Neural cell (in vitro differentiated cells): ENCODE measurements around the gene KIRREL2. TPM values are rescaled to one million over a fixed set of nuclear protein-coding genes. Genes with fewer than 3 reads are reported as not detected.
"Not testable (repeated sequence)": the region's sequence is repeated elsewhere in the genome, so short reads cannot be mapped to it uniquely, and the experiment has no call there.

Experiments
- H2AFZ ChIP-seq: fragments of 200-600, 300-800 bp; sonication (generic), shearing (Covaris generic); 2 replicates; pipeline ENCODE4 v1.6.0; 2014; ENCODE audit warnings: low read depth, mild to moderate bottlenecking, antibody characterized with exemption, low read length, moderate library complexity
- H3F3A ChIP-seq: fragments of 200-600 bp; shearing (Covaris generic); 2 replicates; pipeline ENCODE4 v1.6.1; 2016; ENCODE audit warnings: mild to moderate bottlenecking, moderate library complexity, mixed read lengths, antibody characterized with exemption, low read length; ENCODE audit not compliant: insufficient read depth, poor library complexity, severe bottlenecking
- H3K27ac ChIP-seq: fragments of 200-600, 300-800 bp; sonication (generic), shearing (Covaris generic); 2 replicates; pipeline ENCODE4 v1.5.1; 2014; ENCODE audit warnings: mild to moderate bottlenecking, low read length, moderate library complexity
- H3K27me3 ChIP-seq: fragments of 300-800, 200-600 bp; sonication (generic), shearing (Covaris generic); 2 replicates; pipeline ENCODE4 v1.6.0; 2014; ENCODE audit warnings: mild to moderate bottlenecking, low read depth, low read length, moderate library complexity; ENCODE audit not compliant: insufficient read depth
- H3K36me3 ChIP-seq: fragments of 300-800, 200-600 bp; sonication (generic), shearing (Covaris generic); 2 replicates; pipeline ENCODE4 v1.5.1; 2014; ENCODE audit warnings: mild to moderate bottlenecking, antibody characterized with exemption, low read length, moderate library complexity; ENCODE audit not compliant: insufficient read depth
- H3K4me2 ChIP-seq: fragments of 300-800, 200-600 bp; sonication (generic), shearing (Covaris generic); 2 replicates; pipeline ENCODE4 v1.6.0; 2014; ENCODE audit warnings: mild to moderate bottlenecking, low read length
- H3K4me3 ChIP-seq: fragments of 300-800, 200-600 bp; sonication (generic), shearing (Covaris generic); 2 replicates; pipeline ENCODE4 v1.5.1; 2014; ENCODE audit warnings: mild to moderate bottlenecking, low read length, moderate library complexity
- H3K79me2 ChIP-seq: fragments of 200-600 bp; shearing (Covaris generic); replicated peaks from 2 replicates; pipeline ENCODE4 v1.6.0; 2014; ENCODE audit warnings: mild to moderate bottlenecking, low read length, moderate library complexity; ENCODE audit not compliant: insufficient read depth
- H3K9ac ChIP-seq: fragments of 300-800, 200-600 bp; sonication (generic), shearing (Covaris generic); 2 replicates; pipeline ENCODE4 v1.6.1; 2016; ENCODE audit warnings: mild to moderate bottlenecking, low read length, mixed read lengths
- H3K9me2 ChIP-seq: fragments of 200-600 bp; shearing (Covaris generic); 2 replicates; pipeline ENCODE4 v1.6.1; 2016; ENCODE audit warnings: mild to moderate bottlenecking, low read length, mixed read lengths; ENCODE audit not compliant: insufficient read depth
- H3K9me3 ChIP-seq: fragments of 200-600, 300-800 bp; sonication (generic), shearing (Covaris generic); 2 replicates; pipeline ENCODE4 v1.6.1; 2016; ENCODE audit warnings: mild to moderate bottlenecking, mixed run types, low read length, moderate library complexity, mixed read lengths
- H4K20me1 ChIP-seq: fragments of 200-600 bp; shearing (Covaris generic); 2 replicates; pipeline ENCODE4 v1.6.1; 2016; ENCODE audit warnings: mild to moderate bottlenecking, mixed run types; ENCODE audit not compliant: insufficient read depth
- CTCF ChIP-seq: fragments of 450-650 bp; IDR thresholded peaks from 2 replicates; pipeline ENCODE4 v1.5.1; 2014; ENCODE audit warnings: antibody characterized with exemption, mild to moderate bottlenecking, moderate library complexity; ENCODE audit not compliant: poor library complexity, severe bottlenecking
- EZH2 ChIP-seq: fragments of 200-600, 300-800 bp; shearing (Covaris generic), sonication (generic); IDR thresholded peaks from 2 replicates; pipeline ENCODE4 v1.6.1; 2014; ENCODE audit warnings: antibody characterized with exemption, low read length, borderline replicate concordance, mild to moderate bottlenecking; ENCODE audit not compliant: insufficient read depth, poor library complexity, severe bottlenecking
- MXI1 ChIP-seq: fragments of 450-650 bp; conservative IDR thresholded peaks from 2 replicates; pipeline ENCODE4 v1.6.1; 2014; ENCODE audit warnings: antibody characterized with exemption, mild to moderate bottlenecking; ENCODE audit not compliant: poor library complexity, severe bottlenecking
- POLR2AphosphoS5 ChIP-seq: IDR thresholded peaks from 2 replicates; pipeline ENCODE4 v1.6.1; 2012
- RAD21 ChIP-seq: fragments of 450-650 bp; conservative IDR thresholded peaks from 2 replicates; pipeline ENCODE4 v1.6.1; 2014; ENCODE audit warnings: antibody characterized with exemption, mild to moderate bottlenecking, moderate library complexity
- SMC3 ChIP-seq: fragments of 450-650 bp; conservative IDR thresholded peaks from 2 replicates; pipeline ENCODE4 v1.6.1; 2014; ENCODE audit warnings: antibody characterized with exemption, mild to moderate bottlenecking, moderate library complexity; ENCODE audit not compliant: poor library complexity
- polyA plus RNA-seq: library from polyadenylated mRNA; depleted of rRNA; stranded (reverse); fragments of >200 nt; gene quantifications from 2 replicates; pipeline ENCODE4 v1.2.3, GENCODE V29; 2014
- TF ChIP-seq, protein P1 (sequence below): IDR thresholded peaks from 2 replicates; pipeline ENCODE4 v1.6.1; 2012; ENCODE audit warnings: borderline replicate concordance

Gene KIRREL2
- polyA plus RNA-seq, 1 donor from 2014 or later: 0.79 TPM

GRCh38 chr19:35832054-35832453, 24.7 kb upstream of the KIRREL2 start:
- no peaks in the 10 kb centered on the region for H3K36me3 ChIP-seq
- no peaks in the 10 kb centered on the region for H3F3A ChIP-seq
- no peak overlapping the region for H3K4me3 ChIP-seq
- no peak overlapping the region for H2AFZ ChIP-seq
- H3K9ac ChIP-seq: no peak overlapping the region
- H4K20me1 ChIP-seq: no peaks in the 10 kb centered on the region
- H3K9me3 ChIP-seq: no peaks in the 10 kb centered on the region
- H3K27me3 ChIP-seq: peaks cover 9% of the 10 kb centered on the region
- no peak overlapping the region for H3K27ac ChIP-seq
- H3K79me2 ChIP-seq: no peaks in the 10 kb centered on the region
- H3K4me2 ChIP-seq: no peak overlapping the region
- TF ChIP-seq POLR2AphosphoS5: no peak
- TF ChIP-seq CTCF: no peak
- TF ChIP-seq MXI1: no peak
- no peaks in the 10 kb centered on the region for H3K9me2 ChIP-seq

GRCh38 chr19:35833972-35834371, 22.7 kb upstream of the KIRREL2 start:
- Histone ChIP-seq H3K79me2 (no peaks in the 10 kb centered on the region), H3K9me3 (peaks cover under 1% of the 10 kb centered on the region), H3F3A (no peaks in the 10 kb centered on the region), H3K9me2 (no peaks in the 10 kb centered on the region), H2AFZ (no peak overlapping the region), H3K27me3 (peaks cover 4% of the 10 kb centered on the region), H3K4me2 (no peak overlapping the region), H3K27ac (no peak overlapping the region), H4K20me1 (no peaks in the 10 kb centered on the region), H3K9ac (no peak overlapping the region), H3K36me3 (no peaks in the 10 kb centered on the region), H3K4me3 (no peak overlapping the region)
- TF ChIP-seq EZH2 (no peak), SMC3 (no peak), MXI1 (no peak), RAD21 (no peak)
- TF ChIP-seq, protein P1, sequence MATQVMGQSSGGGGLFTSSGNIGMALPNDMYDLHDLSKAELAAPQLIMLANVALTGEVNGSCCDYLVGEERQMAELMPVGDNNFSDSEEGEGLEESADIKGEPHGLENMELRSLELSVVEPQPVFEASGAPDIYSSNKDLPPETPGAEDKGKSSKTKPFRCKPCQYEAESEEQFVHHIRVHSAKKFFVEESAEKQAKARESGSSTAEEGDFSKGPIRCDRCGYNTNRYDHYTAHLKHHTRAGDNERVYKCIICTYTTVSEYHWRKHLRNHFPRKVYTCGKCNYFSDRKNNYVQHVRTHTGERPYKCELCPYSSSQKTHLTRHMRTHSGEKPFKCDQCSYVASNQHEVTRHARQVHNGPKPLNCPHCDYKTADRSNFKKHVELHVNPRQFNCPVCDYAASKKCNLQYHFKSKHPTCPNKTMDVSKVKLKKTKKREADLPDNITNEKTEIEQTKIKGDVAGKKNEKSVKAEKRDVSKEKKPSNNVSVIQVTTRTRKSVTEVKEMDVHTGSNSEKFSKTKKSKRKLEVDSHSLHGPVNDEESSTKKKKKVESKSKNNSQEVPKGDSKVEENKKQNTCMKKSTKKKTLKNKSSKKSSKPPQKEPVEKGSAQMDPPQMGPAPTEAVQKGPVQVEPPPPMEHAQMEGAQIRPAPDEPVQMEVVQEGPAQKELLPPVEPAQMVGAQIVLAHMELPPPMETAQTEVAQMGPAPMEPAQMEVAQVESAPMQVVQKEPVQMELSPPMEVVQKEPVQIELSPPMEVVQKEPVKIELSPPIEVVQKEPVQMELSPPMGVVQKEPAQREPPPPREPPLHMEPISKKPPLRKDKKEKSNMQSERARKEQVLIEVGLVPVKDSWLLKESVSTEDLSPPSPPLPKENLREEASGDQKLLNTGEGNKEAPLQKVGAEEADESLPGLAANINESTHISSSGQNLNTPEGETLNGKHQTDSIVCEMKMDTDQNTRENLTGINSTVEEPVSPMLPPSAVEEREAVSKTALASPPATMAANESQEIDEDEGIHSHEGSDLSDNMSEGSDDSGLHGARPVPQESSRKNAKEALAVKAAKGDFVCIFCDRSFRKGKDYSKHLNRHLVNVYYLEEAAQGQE: no peak

DNA sequence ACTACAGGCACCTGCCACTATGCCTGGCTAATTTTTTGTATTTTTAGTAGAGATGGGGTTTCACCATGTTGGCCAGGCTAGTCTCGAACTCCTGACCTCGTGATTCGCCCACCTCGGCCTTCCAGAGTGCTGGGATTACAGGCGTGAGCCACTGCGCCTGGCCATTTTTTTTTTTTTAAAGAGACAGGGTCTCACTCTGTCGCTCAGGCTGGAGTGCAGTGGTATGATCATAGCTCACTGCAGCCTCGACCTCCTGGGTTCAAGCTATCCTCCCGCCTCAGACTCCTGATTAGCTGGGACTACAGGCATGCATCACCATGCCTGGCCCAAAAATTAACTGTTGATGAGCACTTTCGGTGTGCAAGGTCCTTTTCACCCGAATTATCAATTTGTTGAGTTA, 20.6 kb upstream of the KIRREL2 start:
- H3K27ac ChIP-seq, H3K4me3 ChIP-seq, H3K27me3 ChIP-seq, H3K9me2 ChIP-seq, H4K20me1 ChIP-seq, H3K9me3 ChIP-seq, H2AFZ ChIP-seq, H3K79me2 ChIP-seq, H3K9ac ChIP-seq, H3K36me3 ChIP-seq, H3K4me2 ChIP-seq, H3F3A ChIP-seq: not testable (repeated sequence)
